Lung (tissue), 12 donors: ENCODE measurements around the gene FN3K. TPM values are rescaled to one million over a fixed set of nuclear protein-coding genes. Genes with fewer than 3 reads are reported as not detected.
"Not testable (repeated sequence)": the region's sequence is repeated elsewhere in the genome, so short reads cannot be mapped to it uniquely, and the experiment has no call there.

Experiments used
- ATAC-seq: fragments of 200-7000 bp; cut with Tn5 transposase; one replicate; pipeline ENCODE4 v1.9.1; 2020; ENCODE audit warnings: moderate number of reproducible peaks; ENCODE audit not compliant: insufficient read depth, low FRiP score
- DNase-seq, 3 donors: peaks; one replicate each; pipeline ENCODE4 v3.0.0-alpha.2; 2013 to 2017
- H3K27ac ChIP-seq, 2 donors: one replicate each; pipeline ENCODE4 v1.5.1; 2013; ENCODE audit warnings: mild to moderate bottlenecking in 2 of 2, moderate library complexity in 2 of 2, control low read depth in 1 of 2, inconsistent platforms in 1 of 2, low read depth in 1 of 2, low read length in 1 of 2
- H3K27me3 ChIP-seq, 3 donors: one replicate each; pipeline ENCODE4 v1.5.1; 2013; ENCODE audit warnings: low read length in 2 of 3; ENCODE audit not compliant: control insufficient read depth in 3 of 3, insufficient read depth in 3 of 3
- H3K36me3 ChIP-seq, 4 donors: one replicate each; pipeline ENCODE4 v1.5.1; 2013; ENCODE audit warnings: low read length in 4 of 4, mild to moderate bottlenecking in 1 of 4, moderate library complexity in 1 of 4; ENCODE audit not compliant: control insufficient read depth in 4 of 4, insufficient read depth in 4 of 4
- H3K4me1 ChIP-seq, 5 donors: one replicate each; pipeline ENCODE4 v1.5.1; 2013; ENCODE audit warnings: low read length in 5 of 5, mild to moderate bottlenecking in 2 of 5, moderate library complexity in 1 of 5; ENCODE audit not compliant: control insufficient read depth in 5 of 5, insufficient read depth in 5 of 5
- H3K4me3 ChIP-seq: one replicate; pipeline ENCODE4 v1.5.1; 2013; ENCODE audit warnings: mild to moderate bottlenecking, control low read depth, moderate library complexity
- H3K9ac ChIP-seq, 2 donors: one replicate each; pipeline ENCODE4 v1.5.1; 2013; ENCODE audit warnings: low read length in 2 of 2, control low read depth in 1 of 2; ENCODE audit not compliant: insufficient read depth in 1 of 2
- H3K9me3 ChIP-seq, 4 donors: one replicate each; pipeline ENCODE4 v1.5.1; 2013; ENCODE audit warnings: low read length in 3 of 4, mild to moderate bottlenecking in 1 of 4, moderate library complexity in 1 of 4; ENCODE audit not compliant: control insufficient read depth in 4 of 4, insufficient read depth in 3 of 4
- CTCF ChIP-seq: IDR thresholded peaks from 2 replicates; pipeline ENCODE4 v1.5.1; 2012; ENCODE audit warnings: mild to moderate bottlenecking; ENCODE audit errors: control extremely low read depth, extremely low read depth
- WGBS, 2 donors: extraction: QIAGEN DNeasy Blood & Tissue Kit; methylation state at CpG; one replicate each; pipeline ENCODE4 v1.1.7; 2013; 5-methylcytosine and 5-hydroxymethylcytosine counted together
- polyA plus RNA-seq, 2 donors: library from polyadenylated mRNA; stranded (reverse); fragments of 200-250 nt; gene quantifications; one replicate each; pipeline ENCODE4 v1.2.1, GENCODE V29; 2013
- total RNA-seq, 2 donors: library from RNA; depleted of rRNA in 1 of 2; stranded (reverse); fragments of >200 nt in 1 of 2; gene quantifications; one replicate each; pipeline ENCODE4 v1.2.1, GENCODE V29; 2014 to 2021
- donor health status: control.
- donor health status: control.
- donor health status: Bipolar disorder and iron deficiency.
- donor health status: healthy.
- donor health status: DM: yes; HTN: yes; CAD: no.

FN3K gene
- total and polyA plus RNA-seq, 4 donors: 5.0 to 21.0 (median 16.4) TPM

- TF ChIP-seq CTCF: no peak
- ATAC-seq (no peak), DNase-seq (no peak)
- Histone ChIP-seq H3K27ac (no peak overlapping the region), H3K9me3 (no peaks in the 10 kb centered on the region), H3K27me3 (no peaks in the 10 kb centered on the region), H3K9ac (no peak overlapping the region), H3K36me3 (peaks cover 9 to 26% (median 19%) of the 10 kb centered on the region in 4 donors), H3K4me3 (no peak overlapping the region), H3K4me1 (no peaks in the 10 kb centered on the region)
- 95 to 97% methylated on average over 7 of the region's 7 CpGs for WGBS, 2 donors
These were observed 33.6 kb downstream of the FN3K start for GRCh38 chr17:82769041-82769440.

- TF ChIP-seq CTCF: no peak
- Histone ChIP-seq H3K27me3 (no peaks in the 10 kb centered on the region), H3K4me3 (no peak overlapping the region), H3K9ac (no peak overlapping the region), H3K27ac (no peak overlapping the region), H3K4me1 (peaks cover 0 to 4% (median 0%) of the 10 kb centered on the region in 5 donors), H3K9me3 (no peaks in the 10 kb centered on the region), H3K36me3 (peaks cover 9 to 19% (median 17%) of the 10 kb centered on the region in 4 donors)
- DNase-seq (no peak), ATAC-seq (no peak)
- 83 to 88% methylated on average over 3 of the region's 3 CpGs for WGBS, 2 donors
These were observed 36.6 kb downstream of the FN3K start for GRCh38 chr17:82772026-82772425.

GRCh38 chr17:82774456-82774855 is 39.0 kb downstream of the FN3K start:
- H3K4me3 ChIP-seq, H3K4me1 ChIP-seq, DNase-seq, H3K27me3 ChIP-seq, H3K27ac ChIP-seq, H3K9me3 ChIP-seq, H3K9ac ChIP-seq, ATAC-seq: not testable (repeated sequence)
- H3K36me3 ChIP-seq: peaks cover 0 to 13% (median 2%) of the 10 kb centered on the region in 4 donors
- 78 to 84% methylated on average over 19 of the region's 19 CpGs for WGBS, 2 donors

GRCh38 chr17:82775001-82775823 is 39.8 kb downstream of the FN3K start:
- no peaks in the 10 kb centered on the region for H3K9me3 ChIP-seq
- peak; percentile 48 for TF ChIP-seq CTCF
- no peak overlapping the region for H3K27ac ChIP-seq
- no peak overlapping the region for H3K9ac ChIP-seq
- H3K27me3 ChIP-seq: no peaks in the 10 kb centered on the region
- 34 to 35% methylated on average over 31 to 33 of the region's 34 CpGs for WGBS, 2 donors
- peak; percentile 58 for ATAC-seq
- H3K4me1 ChIP-seq: peaks cover 0 to 4% (median 0%) of the 10 kb centered on the region in 5 donors
- no peak overlapping the region for H3K4me3 ChIP-seq
- H3K36me3 ChIP-seq: peaks cover 0 to 11% (median 2%) of the 10 kb centered on the region in 4 donors
- peak; percentile 59 to 74 (median 71) for DNase-seq
